Measurements from ENCODE around the gene FAM13A.
"Not testable (repeated sequence)": the region's sequence is repeated elsewhere in the genome, so short reads cannot be mapped to it uniquely, and the experiment has no call there.

FAM13A gene

GRCh38 chr4:88960576-88960975 is 96.4 kb downstream of the FAM13A start:
- DNase-seq (ENCODE audit: low read depth), result no peak

DNA sequence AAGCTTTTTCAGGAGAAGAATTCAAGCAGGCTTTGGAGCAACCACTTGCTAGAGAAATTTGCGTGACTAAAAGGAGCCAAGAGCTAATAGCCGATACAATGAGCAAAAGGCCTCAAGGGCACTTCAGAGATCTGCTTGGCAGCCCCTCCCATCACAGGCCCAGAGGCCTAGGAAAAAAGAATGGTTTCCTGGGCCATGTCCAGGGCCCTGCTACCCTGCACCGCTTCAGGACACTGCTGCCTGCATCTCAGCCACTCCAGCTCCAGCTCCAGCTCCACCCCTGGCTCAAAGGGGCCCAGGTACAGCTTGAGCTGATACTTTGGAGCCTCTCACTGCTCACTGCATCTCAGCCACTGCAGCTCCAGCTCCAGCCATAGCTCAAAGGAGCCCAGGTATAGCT is 98.9 kb downstream of the FAM13A start:
- DNase-seq (ENCODE audit: low read depth), result no peak

DNA sequence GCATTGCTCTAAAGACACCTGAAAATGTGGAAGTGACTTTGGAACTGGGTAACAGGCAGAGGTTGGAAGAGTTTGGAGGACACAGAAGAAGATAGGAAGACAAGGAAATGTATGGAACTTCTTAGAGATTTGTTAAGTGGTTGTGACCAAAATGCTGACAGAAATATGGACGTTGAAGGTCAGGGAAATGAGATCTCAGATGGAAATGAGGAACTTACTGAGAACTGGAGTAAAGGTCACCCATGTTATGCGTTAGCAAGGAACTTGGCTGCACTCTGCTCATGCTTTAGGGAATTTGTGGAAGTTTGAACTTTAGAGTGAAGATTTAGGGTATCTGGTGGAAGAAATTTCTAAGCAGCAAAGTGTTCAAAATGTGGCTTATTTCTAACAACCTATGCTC is 99.4 kb downstream of the FAM13A start:
- no peak for DNase-seq (ENCODE audit: low read depth)

DNA sequence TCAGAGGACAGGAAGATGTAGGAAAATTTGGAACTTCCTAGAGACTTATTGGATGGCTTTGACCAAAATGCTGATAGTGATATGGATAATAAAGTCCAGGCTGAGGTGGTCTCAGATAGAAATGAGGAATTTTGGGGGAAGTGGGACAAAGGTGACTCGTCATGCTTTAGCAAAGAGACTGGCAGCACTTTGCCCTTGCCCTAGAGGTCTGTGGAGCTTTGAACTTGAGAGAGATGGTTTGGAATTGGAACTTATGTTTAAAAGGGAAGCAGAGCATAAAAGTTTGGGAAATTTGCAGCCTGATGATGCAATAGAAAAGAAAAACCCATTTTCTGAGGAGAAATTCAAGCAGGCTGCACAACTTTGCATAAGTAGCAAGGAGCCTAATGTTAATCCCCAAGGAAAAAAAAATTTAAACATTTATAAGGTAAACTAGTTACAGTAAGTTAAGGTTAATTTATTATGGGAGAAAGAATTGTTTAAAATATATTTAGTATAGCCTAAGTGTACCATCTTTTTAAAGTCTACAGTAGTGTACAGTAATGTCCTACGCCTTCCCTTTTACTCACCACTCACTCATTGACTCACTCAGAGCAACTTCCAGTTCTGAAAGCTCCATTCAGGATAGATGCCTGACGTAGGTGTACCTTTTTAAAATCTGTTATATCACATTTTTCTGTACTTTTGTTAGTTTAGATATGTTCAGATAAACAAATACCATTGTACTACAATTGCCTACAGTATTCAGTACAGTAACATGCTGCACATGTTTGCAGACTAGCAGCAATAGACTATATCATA is 101.2 kb downstream of the FAM13A start:
- no peak for DNase-seq (ENCODE audit: low read depth)

- no peak for DNase-seq (ENCODE audit: low read depth)
Observed at GRCh38 chr4:88953400-88953799, 103.6 kb downstream of the FAM13A start.

DNA sequence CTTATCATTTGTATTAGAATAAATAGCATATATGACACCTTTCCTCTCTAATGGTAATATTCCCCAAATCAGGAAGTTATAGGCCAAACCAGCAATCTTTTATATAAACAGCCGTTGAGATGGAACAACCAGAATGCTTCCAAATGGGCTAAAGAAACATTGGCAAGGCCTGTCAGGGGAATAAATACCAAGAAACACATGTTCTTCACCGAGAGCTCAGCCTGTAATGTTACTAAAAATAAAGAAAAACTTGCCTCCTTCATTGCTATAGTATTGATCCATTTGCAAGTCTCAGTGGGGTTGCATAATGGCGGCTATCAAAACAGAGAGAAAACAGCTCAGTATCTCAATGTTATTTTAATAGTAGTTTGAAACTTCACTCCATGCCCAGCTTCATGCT is 104.9 kb downstream of the FAM13A start:
- no peak for DNase-seq (ENCODE audit: low read depth)

GRCh38 chr4:88949605-88950004 is 107.4 kb downstream of the FAM13A start:
- no peak for DNase-seq (ENCODE audit: low read depth)

DNA sequence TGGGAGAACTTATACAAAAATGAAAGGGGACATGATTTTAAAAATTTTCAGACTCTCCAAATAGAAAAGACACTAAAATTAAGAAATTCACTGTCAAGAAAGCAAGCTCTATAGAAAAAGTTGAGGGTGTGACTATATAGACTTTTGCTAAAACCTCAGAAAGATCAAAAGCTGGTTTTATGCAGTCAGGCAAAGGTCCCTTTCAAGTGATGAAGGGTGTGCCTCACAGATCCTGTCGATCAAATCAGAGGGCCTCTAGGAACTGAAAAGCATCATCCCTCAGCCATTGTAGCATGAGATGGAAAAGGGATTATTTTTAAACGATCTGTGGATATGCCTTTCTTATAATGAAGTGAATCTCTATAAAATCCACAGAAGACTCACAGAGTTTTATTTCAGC is 116.5 kb downstream of the FAM13A start:
- DNase-seq (ENCODE audit: low read depth), result no peak

GRCh38 chr4:88939697-88940096 is 117.3 kb downstream of the FAM13A start:
- DNase-seq (ENCODE audit: low read depth), result no peak

GRCh38 chr4:88938138-88938537 is 118.8 kb downstream of the FAM13A start:
- DNase-seq (ENCODE audit: low read depth), result peak; percentile 85

- no peak for DNase-seq (ENCODE audit: low read depth)
Observed at GRCh38 chr4:88937081-88937480, 119.9 kb downstream of the FAM13A start.

DNA sequence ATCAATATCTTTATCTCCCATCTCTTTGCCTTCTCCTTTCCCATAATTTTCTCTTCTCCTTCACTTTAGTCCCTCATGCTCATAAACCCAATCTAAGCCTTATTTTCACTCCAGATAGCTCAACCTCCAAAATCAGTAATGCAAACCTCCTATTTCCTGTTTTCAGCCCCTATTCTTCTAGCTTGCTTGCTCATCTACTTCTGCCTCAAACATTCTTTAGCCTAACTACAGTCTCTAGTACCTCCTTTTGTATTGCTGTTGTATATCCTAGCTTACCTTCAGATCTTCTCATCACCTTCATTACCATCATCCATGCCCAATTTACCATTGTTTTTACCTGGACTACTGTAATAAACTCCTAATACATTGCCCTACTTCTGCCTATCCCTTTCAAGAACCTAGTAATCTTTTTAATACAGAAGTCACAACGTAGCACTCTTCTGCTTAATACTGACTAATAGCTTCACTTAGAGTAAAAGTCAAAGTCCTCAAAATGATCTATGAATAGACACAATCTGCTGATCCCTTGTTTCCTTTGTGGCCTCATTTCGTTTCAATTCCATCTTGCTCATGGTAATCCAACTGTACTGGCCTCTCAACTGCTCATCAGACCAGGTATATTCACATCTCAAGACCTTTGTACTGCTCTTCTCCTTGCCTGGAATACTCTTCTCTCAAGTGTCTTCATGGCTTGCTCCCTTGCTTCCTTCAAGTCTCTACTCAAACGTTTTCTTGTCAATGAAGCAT is 123.4 kb downstream of the FAM13A start:
- DNase-seq (ENCODE audit: low read depth), result no peak

GRCh38 chr4:88928852-88929251 is 128.1 kb downstream of the FAM13A start:
- DNase-seq (ENCODE audit: low read depth), result no peak

DNA sequence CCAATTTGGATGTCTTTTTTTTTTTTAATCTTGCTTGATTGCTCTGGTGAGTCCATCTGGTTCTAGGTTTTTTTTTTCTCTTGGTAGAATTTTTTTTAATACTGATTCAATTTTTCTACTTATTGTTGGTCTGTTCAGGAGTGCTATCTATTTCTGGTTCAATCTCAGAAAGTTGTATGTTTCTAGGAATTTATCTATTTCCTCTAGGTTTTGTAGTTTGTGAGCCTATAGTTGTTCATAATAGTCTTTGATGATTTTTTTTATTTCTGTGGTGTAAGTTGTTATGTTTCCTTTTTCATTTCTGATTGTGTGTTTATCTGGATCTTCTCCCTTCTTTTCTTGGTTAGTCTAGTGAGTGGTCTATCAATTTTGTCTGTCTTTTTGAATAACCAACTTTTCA is 129.6 kb downstream of the FAM13A start:
- DNase-seq (ENCODE audit: low read depth), result no peak

DNA sequence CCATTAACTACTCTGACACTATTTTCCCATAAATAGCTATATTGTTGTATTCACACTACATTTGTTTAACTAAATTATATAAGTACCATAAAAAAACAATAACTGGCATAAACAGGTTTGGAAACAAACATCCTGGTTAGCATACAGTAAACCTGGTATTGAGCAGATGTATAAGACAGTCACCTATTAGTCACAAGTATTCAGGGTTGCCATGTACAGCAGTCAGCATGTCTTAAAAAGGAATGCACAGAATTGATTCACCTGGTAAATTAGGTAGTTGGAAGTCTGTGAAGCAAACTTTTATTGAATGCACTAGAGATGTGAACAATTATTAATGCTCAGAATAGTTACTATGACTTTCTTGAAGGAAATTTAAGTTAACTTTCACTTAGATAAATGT is 137.9 kb downstream of the FAM13A start:
- DNase-seq (ENCODE audit: low read depth), result no peak

DNA sequence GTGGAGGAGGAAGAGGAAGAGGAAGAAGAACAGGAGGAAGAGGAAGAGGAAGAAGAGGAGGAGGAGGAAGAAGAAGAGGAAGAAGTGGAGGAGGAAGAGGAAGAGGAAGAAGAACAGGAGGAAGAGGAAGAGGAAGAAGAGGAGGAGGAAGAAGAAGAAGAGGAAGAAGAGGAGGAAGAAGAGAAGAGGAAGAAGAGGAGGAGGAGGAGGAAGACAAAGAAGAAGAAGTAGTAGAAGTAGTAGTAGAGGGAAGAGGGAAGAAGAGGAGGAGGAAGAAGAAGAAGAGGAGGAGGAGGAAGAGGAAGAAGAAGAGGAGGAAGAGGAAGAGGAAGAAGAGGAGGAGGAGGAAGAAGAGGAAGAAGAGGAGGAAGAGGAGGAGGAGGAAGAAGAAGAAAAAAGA is 143.8 kb downstream of the FAM13A start:
- DNase-seq (ENCODE audit: low read depth), result not testable (repeated sequence)

DNA sequence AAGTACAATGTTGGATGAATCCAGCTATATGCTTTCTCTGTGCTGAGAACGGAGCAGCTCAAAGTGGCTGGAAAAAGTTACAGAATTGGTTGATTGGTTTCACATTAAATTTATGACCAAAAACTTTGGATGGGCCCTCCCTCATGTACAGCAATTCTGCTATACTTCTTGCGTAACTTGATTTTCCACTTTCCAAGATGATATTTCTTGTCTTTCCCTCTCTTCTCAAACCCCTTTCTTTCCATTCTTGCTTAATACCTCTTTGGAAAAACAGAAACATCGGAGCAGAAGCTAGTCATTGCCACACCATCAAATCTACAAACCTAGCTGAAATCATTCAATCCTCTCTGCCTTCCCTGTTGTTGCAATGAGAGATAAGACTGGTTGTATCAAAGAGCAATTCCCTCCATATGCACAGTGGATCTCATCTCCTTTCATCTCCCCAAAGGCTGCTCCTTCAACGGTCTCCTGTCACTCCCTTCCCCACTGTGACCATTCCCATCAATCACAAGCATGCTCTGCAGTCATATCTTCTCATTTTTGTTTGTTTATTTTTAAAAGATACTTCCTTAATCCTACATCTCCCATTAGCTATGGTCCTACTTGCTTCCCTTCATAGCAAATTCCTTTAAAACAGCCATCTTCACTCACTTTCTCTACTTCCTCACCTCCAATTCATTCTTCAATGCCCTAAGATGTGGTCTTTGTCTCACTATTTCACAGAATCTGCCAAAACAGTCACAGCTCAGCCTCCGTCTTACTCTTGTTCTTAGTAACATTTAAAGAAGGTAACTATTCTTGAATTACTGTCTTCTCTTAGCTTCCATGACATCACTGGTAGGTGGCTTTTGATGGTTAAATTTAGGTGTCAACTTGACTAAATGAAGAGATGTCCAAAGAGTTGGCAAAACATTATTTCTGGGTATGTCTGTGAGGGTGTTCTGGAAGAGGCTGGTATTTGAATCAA is 145.5 kb downstream of the FAM13A start:
- no peak for DNase-seq (ENCODE audit: low read depth)

DNA sequence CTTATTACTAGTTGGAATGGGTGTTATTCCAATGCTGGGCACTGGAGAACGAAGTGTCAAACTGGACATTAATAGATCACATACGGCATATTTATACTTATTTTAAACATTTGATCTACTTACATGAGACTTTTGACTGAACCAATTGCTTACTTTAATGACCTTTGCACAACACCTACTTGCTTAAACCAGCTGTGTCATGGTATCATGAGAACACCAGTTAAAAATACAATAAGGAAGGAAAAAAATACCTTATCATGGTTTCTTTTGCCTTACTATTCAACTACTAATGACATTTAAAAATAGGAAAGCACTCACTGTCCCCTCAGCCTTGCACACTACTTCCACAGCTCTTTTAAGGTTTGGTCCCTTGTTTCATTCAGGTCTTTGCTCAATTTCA is 146.9 kb downstream of the FAM13A start:
- DNase-seq (ENCODE audit: low read depth), result no peak

DNA sequence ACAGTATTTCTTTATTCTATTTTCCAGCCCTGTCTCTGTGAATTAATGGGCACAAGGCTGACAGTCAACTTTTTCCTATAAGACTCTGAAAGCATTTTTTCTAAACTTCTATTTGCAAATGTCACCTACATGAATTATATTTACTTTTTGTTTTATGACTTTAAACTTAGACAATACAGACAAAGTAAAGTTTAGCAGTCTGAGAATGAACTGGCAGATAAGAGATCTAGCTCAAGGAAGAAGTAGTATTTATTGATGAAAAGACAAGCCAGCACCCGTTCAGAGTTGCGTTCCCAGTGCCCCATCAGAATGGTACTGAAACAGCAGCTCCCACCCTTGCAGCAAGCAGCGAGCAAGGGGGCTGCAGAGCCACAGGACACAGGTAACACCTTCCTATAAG is 148.5 kb downstream of the FAM13A start:
- no peak for DNase-seq (ENCODE audit: low read depth)

DNA sequence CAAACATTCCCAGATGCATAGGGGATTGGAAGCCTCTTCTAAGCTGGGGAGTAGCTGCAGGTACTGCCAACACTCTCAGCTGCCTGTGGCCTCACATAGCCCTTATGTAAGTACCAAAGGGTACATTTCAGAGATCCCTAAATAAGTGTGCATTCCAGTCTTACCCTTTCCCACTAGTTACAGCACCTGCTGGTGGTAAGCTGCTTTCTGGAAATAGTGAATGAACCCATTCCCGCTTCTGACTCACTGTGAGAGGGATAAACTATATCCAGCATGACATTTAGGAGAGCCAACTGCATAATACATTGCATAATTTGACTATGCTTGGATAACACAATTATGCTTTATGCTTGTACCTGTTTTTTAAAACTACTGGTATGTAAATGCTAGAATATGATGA is 149.0 kb downstream of the FAM13A start:
- DNase-seq (ENCODE audit: low read depth), result no peak

GRCh38 chr4:88907478-88907877 is 149.5 kb downstream of the FAM13A start:
- no peak for DNase-seq (ENCODE audit: low read depth)

DNA sequence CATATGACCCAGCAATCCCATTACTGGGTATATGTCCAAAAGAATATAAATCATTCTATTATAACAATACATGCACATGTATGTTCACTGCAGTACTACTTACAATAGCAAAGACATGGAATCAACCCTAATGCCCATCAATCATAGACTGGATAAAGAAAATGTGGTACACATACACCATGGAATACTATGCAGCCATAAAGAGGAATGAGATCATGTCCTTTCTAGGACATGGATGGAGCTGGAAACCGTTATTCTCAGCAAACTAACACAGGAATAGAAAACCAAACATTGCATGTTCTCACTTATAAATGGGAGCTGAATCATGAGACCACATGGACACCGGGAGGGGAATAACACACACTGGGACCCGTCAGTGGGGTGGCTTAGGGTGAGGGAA is 152.7 kb downstream of the FAM13A start:
- DNase-seq (ENCODE audit: low read depth), result not testable (repeated sequence)
